Measurements from ENCODE around the gene KCNH2.

The KCNH2 gene

GRCh38 chr7:150959739-150960734, 18.1 kb downstream of the KCNH2 start:
- no peak for DNase-seq

DNA sequence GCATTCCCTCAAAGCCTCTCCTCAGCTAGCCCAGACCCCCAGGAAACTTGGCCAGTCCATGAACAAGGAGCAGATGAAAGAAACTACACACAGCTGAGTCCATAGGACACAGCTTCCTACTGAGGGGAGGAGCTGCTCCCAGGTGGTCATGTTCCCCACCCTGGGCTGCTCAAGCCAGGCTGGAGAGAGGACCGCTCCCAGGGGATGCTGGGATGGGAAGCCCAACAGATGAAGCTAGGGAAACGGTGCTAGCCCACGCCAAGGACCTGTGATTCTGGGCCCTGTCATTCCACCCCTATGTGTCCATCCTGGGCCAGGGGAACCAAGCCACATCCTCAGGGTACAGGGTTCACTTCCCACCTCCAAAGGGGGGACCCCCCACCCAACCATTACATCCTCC, 19.0 kb downstream of the KCNH2 start:
- no peak for DNase-seq

DNA sequence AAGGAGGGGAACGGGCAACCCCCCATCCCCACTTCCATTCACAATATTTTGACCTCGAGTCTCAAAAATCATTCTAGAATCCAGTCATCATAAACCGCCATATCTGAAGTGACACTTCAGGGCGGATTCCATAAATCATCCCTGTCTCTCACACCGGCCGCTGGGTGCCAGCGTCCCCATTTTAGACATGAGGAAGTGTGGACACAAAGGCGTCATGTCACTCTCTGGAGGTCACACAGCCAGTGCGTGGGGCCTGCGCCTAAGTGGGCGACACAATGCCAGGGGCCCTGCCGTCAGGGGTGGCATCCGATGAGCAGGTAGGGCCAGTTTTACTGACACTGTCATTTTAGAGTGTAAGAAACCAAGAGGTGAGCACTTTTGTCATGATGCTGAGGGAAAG, 19.5 kb downstream of the KCNH2 start:
- no peak for DNase-seq

DNA sequence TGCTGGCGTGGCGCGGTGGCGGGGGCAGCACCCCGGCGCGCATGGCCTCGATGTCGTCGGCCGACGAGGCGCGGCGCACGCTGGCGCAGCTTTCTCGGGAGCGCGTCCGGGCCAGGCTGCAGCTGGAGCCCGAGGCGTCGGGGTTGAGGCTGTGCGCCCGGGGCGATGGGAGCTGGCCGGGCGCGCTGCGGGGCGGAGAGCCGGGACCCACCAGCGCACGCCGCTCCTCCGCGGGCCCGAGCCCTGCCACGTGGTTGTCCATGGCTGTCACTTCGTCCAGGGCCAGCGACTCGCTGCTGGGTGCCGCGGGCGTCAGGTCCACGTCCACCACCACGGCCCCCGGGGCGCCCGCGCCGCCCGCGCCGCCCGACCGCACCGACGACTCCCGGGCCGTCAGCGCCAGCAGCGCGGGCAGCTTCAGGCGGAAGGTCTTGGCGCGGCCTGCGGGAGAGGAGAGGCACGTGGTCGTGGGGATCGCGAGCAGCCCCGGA, 20.0 kb downstream of the KCNH2 start:
- DNase-seq, result no peak

- no peak for DNase-seq
Measured at GRCh38 chr7:150957133-150958020, 20.7 kb downstream of the KCNH2 start.

DNA sequence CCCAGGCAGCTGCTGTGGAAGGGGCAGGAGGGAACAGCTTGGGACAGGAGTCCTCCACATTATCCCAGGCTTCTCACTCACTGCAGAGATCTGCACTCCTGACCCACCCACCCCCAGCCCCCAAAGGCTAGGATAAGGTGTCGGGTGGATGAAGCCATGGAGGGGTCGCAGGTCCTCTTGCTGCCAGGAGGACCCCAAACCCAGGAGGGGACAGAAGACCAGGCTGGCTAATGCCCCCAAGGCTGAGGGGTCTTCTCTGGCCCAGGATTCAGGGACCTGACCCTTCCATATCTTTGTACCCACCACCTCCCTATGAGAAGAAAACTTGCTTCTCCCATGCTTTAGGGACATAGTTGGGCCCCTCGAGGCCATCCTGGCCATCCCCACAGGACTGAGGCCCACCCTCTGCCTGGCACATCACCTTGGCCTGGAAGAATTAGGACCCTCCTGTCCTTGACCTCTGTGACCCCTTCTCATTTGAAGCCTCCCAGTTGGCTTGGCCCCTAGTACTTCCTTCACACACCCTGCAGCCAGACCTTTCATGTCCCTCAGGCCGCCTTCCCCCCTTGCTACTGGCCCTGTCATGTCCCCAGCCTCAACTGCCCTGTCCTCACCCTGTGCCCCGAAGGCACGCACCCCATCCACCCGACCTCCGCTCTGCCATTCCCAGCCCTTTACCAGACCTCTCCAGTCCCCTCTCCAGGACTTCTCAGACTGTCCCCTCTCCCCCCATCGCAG, 21.6 kb downstream of the KCNH2 start:
- DNase-seq, result no peak

- DNase-seq, result no peak
Measured at GRCh38 chr7:150955519-150956394, 22.4 kb downstream of the KCNH2 start.

GRCh38 chr7:150954986-150955518, 23.1 kb downstream of the KCNH2 start:
- no peak for DNase-seq

DNA sequence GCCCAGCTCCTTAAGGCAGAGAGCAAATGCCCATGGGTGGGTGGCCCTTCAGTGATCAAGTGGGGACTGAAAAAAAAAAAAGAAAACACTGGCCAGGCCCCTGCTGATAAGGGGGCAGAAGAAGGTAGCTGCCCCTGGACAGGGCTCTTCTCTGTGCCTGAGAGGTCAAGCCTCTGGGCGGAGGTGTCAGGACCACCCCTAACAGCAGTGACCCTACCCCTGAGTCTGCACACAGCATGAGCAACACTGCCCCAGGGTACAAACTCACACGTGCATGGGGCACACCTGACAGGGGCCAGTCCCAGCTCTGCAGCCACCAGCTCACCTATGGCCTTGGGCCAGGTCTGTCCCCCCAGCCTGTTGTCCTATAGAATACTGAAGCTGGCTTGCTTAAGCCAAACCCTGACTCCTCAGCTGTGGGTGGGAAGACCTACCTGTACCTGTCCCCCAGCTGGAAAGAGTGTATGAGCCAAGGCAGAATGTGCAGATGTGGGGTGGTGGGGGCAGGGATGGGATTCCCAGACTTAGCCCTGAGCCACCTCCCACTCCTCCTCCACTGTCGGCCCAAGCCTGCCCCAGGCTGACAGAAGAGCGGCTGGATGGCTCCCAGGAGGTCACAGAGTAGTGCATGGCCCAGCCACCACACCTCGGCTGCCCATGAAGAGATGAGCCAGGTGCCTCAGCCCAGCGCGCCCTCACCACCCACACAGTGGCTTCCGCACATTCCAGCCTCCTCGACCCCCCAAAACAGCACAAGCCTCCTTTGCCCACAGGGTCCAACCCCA, 23.7 kb downstream of the KCNH2 start:
- no peak for DNase-seq

DNA sequence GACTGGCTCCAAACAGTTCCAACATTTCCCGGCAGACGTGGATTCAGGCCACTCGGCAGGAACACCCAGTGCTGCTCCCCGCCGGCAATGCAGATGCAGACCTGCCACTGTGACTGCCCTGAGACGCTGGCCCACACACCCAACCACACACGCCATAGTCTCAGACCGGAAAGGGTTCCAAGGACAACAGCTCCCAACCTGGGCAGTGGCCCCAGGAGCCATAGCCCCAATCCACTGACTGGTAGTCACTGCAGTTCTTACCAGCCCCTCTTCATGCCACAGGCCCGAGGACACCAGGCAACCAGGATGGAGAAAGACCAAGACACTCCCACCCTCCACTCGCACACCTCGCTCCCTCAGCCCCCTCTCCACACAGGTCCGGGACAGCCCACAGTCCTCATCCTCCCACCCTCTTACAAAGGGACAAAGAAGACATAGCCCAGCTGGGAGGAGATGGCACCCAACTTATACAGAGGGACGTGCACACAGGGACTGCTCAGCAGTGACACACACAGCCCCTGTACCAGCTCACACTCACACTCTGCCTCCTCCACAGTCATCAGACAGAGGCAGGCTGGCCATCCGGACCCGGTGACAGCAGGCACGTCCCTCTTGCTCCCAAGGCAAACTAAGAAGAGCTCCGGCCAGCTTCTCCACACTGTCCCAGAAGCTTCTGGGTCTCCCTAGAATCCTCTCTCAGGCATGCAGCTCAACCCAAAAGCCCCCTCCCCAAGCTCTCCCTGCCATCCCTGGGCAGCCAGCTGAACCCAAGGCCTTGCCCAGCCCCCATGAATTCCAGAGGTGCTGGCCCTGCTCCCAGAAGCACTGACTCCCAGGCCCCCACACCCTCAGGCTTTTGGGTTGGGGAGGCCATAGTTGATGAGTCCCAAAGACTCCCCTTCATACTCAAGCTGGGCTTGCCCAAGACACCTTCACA, 24.8 kb downstream of the KCNH2 start:
- no peak for DNase-seq

DNA sequence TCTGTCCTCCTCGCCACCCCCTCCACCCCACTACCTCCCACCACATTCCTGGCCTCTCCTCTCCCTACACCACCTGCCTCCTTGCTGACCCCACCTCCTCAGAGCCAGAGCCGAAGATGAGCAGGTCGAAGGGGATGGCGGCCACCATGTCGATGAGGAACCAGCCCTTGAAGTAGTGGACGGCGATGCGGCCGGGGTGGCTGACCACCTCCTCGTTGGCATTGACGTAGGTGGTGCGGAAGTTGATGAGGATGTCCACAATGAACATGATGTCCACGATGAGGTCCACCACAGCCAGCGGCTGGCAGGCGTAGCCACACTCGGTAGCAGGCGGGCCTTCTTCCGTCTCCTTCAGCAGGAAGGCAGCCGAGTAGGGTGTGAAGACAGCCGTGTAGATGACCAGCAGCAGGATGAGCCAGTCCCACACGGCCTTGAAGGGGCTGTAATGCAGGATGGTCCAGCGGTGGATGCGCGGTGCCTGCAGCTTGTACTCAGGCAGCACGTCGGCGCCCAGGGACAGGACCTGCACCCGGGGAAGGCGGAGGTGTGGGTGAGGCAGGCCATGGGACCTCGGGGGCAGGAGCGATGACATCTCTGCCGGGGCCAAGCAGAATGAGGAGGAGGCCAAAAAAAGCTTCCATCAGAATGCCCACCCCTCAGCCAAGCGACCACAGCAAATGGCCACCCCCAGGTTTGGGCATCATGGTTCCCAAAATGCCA, 25.6 kb downstream of the KCNH2 start:
- no peak for DNase-seq

GRCh38 chr7:150951521-150951920, 26.6 kb downstream of the KCNH2 start:
- no peak for DNase-seq

- DNase-seq, result no peak
Measured at GRCh38 chr7:150951181-150951520, 27.0 kb downstream of the KCNH2 start.

GRCh38 chr7:150950496-150951180, 27.5 kb downstream of the KCNH2 start:
- no peak for DNase-seq

DNA sequence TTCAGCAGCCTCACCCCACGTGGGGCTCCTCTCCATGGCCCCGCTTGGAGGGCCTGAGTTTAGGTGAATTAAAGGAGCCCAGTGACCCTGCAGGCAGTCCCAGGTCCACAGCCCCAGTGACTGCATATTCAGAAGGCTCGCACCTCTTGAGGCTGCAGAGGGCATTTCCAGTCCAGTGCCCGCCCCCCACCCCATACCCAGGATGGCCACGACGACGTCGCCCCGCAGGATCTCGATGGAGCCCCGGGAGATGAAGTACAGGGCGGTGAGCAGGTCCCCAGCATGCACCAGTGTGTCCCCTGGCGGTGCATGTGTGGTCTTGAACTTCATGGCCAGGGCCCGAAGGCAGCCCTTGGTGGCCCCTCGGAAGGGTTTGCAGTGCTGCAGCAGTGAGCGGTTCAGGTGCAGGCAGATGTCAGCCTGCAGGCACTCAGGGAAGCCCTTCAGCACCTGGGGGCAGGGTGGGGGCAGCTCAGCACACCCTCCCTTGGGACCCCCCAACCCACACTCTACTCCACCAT, 28.1 kb downstream of the KCNH2 start:
- DNase-seq, result no peak

DNA sequence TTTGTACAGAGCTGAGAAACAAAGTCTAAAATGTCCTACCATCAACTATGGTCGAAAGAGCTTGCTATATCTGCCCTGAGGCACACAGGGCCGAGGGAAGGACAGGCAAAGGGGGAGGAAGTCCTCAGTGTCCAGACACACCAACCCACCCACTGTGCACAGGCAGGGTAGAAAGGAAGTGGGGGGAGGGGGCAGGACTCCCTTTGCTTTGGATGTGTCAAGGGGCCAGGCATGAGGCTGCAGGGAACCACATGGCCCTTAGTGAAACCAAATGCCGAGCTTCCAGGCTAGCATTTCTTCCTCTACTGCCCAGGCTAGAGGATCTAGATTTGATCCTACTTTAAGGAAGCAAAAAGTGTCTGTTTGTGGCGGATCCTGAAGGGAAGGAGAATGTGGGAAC, 28.6 kb downstream of the KCNH2 start:
- no peak for DNase-seq

DNA sequence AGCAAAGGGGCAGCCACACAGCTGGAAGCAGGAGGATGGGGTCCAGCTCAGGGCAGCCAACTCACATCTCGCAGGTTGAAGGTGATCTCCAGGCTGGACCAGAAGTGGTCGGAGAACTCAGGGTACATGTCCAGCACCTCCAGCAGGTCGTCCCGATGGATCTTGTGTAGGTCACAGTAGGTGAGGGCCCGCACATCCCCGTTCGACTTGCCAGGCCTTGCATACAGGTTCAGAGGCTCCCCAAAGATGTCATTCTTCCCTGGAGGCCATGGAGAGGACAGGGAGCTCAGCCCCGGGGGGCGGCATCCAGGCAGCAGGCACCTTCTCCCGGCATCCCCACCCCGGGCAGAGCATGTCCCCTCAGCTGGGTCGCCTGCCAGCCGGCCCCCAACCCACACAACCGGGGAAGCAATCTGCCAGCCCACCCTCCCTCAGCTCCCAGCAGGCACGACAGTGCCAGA, 29.3 kb downstream of the KCNH2 start:
- no peak for DNase-seq

All from activated T-cell treated with anti-CD3 and anti-CD28 coated beads for 4 hours (primary cell).